Osteoblast (primary cell): ENCODE measurements around the gene SLC25A30. TPM values are rescaled to one million over a fixed set of nuclear protein-coding genes. Genes with fewer than 3 reads are reported as not detected.
A peak's percentile ranks its signal among the peaks of the same experiment; 100 is the strongest.
"Not testable (repeated sequence)": the region's sequence is repeated elsewhere in the genome, so short reads cannot be mapped to it uniquely, and the experiment has no call there.

Source experiments
- DNase-seq: peaks from one replicate; pipeline ENCODE4 v3.0.0; 2011; ENCODE audit warnings: low spot score, mixed read lengths; ENCODE audit not compliant: insufficient read length; ENCODE audit errors: missing footprints
- H2AFZ ChIP-seq: 2 replicates; pipeline ENCODE4 v1.6.0; 2011; ENCODE audit warnings: mild to moderate bottlenecking, low read length
- H3K27ac ChIP-seq: 2 replicates; pipeline ENCODE4 v1.5.1; 2011; ENCODE audit warnings: mild to moderate bottlenecking, low read depth, low read length, moderate library complexity
- H3K27me3 ChIP-seq: 2 replicates; pipeline ENCODE4 v1.6.0; 2012; ENCODE audit warnings: mild to moderate bottlenecking, control low read depth, inconsistent platforms, low read length, moderate library complexity; ENCODE audit not compliant: insufficient read depth
- H3K36me3 ChIP-seq: 2 replicates; pipeline ENCODE4 v1.5.1; 2011; ENCODE audit warnings: mild to moderate bottlenecking, low read length, control low read depth, moderate library complexity; ENCODE audit not compliant: insufficient read depth
- H3K4me1 ChIP-seq: 2 replicates; pipeline ENCODE4 v1.5.1; 2011; ENCODE audit warnings: mild to moderate bottlenecking, low read length, control low read depth, moderate library complexity; ENCODE audit not compliant: insufficient read depth
- H3K4me2 ChIP-seq: 2 replicates; pipeline ENCODE4 v1.6.0; 2011; ENCODE audit warnings: mild to moderate bottlenecking, low read length; ENCODE audit not compliant: insufficient read depth
- H3K4me3 ChIP-seq: fragments of 200-600 bp; sonication (generic); 3 replicates; pipeline ENCODE4 v1.5.1; 2012; ENCODE audit warnings: mild to moderate bottlenecking, low read length, inconsistent platforms; ENCODE audit not compliant: insufficient read depth
- H3K79me2 ChIP-seq: 2 replicates; pipeline ENCODE4 v1.6.0; 2012; ENCODE audit warnings: mild to moderate bottlenecking, low read length, control low read depth, inconsistent platforms; ENCODE audit not compliant: insufficient read depth
- H3K9me3 ChIP-seq: 2 replicates; pipeline ENCODE4 v1.5.1; 2011; ENCODE audit warnings: low read depth, low read length, control low read depth
- H4K20me1 ChIP-seq: 2 replicates; pipeline ENCODE4 v1.6.0; 2012; ENCODE audit warnings: mild to moderate bottlenecking, low read length, control low read depth; ENCODE audit not compliant: insufficient read depth
- CTCF ChIP-seq: IDR thresholded peaks from 2 replicates; pipeline ENCODE4 v1.5.1; 2011; ENCODE audit warnings: mild to moderate bottlenecking, low read depth, low read length, moderate library complexity; ENCODE audit errors: extremely low read depth
- total RNA-seq: library from RNA; depleted of rRNA; stranded (reverse); fragments of >200 nt; gene quantifications from 2 replicates; pipeline ENCODE4 v1.2.3, GENCODE V29; 2012

Gene SLC25A30
- total RNA-seq, 1 donor: 11.2 TPM

- Histone ChIP-seq H3K4me2 (no peak overlapping the region), H3K27me3 (no peaks in the 10 kb centered on the region), H2AFZ (no peak overlapping the region), H3K36me3 (peaks cover 55% of the 10 kb centered on the region), H3K79me2 (peaks cover 3% of the 10 kb centered on the region), H3K4me1 (no peaks in the 10 kb centered on the region), H3K4me3 (no peak overlapping the region), H4K20me1 (no peaks in the 10 kb centered on the region), H3K9me3 (no peaks in the 10 kb centered on the region), H3K27ac (peak overlapping the region; percentile 28)
- DNase-seq: peak; percentile 80
- TF ChIP-seq CTCF: no peak
These were observed 68.7 kb downstream of the SLC25A30 start for GRCh38 chr13:45349438-45349837.

GRCh38 chr13:45344064-45344463 is 74.1 kb downstream of the SLC25A30 start:
- not testable (repeated sequence) for H3K27me3 ChIP-seq, H3K27ac ChIP-seq, H3K4me2 ChIP-seq, H3K9me3 ChIP-seq, H3K4me3 ChIP-seq, H2AFZ ChIP-seq, DNase-seq
- H3K36me3 ChIP-seq: peaks cover 36% of the 10 kb centered on the region
- peaks cover 14% of the 10 kb centered on the region for H4K20me1 ChIP-seq
- H3K4me1 ChIP-seq: peaks cover 12% of the 10 kb centered on the region
- peaks cover 39% of the 10 kb centered on the region for H3K79me2 ChIP-seq

Other genes with a start within 250 kb of the SLC25A30 start
- under 0.01 TPM in 2 replicates for gene KCTD4, start 217.3 kb downstream of the SLC25A30 start, total RNA-seq
- gene TPT1, start 77.2 kb downstream of the SLC25A30 start, total RNA-seq: 2,232 and 2,713 TPM in 2 replicates
- gene COG3, start 46.6 kb upstream of the SLC25A30 start, total RNA-seq: 33.3 and 35.5 TPM in 2 replicates
- gene ERICH6B, start 197.4 kb upstream of the SLC25A30 start, total RNA-seq: not detected in 2 replicates